Measurements from ENCODE around the gene MTX1.
A peak's percentile ranks its signal among the peaks of the same experiment; 100 is the strongest.
"Not testable (repeated sequence)": the region's sequence is repeated elsewhere in the genome, so short reads cannot be mapped to it uniquely, and the experiment has no call there.

MTX1 gene

DNA sequence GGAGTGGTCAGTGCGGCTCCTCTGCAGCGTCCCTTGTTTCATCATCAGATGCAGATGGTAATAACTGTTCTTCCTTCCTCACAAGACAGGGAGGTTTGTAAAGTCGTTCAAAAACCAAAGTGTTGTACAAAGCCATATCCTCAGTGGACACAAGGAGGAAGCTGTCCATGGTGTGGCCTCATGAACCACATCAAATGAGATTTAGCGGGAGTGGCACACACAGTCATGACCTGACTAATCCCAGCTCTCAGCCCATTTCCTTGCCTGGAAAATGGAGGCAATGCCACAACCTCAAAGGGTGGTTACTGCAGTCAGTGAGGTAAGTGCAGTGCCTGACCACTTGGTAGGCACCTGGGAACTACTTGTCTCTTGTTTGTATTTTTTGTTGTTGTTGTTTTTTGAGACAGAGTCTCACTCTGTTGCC lies 33.4 kb downstream of the MTX1 start:
- DNase-seq: no peak

DNA sequence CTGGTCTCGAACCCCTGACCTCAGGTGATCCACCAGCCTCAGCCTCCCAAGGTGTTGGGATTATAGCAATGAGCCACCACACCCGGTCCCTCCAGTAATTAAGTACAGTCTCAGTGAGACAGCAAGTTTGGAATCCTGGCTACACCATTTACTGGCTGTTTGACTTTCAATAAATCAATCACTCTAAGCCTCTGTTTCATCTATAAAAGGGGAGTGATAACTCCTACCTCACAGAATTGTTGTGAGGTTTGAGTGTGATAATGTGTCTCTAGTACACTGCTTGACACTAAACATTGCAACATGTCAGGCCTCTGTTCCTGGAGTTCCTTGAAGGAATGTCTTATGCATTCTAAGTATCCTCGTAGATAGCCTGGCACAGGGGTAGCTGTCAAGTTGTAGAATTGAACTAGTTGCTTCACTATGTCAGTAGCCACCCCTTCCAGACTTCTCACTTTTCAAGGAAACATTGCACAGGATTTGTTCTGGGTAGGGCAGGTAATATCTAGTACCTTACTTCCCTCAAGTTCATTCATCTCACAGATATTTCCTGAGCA lies 34.4 kb downstream of the MTX1 start:
- DNase-seq: no peak

DNA sequence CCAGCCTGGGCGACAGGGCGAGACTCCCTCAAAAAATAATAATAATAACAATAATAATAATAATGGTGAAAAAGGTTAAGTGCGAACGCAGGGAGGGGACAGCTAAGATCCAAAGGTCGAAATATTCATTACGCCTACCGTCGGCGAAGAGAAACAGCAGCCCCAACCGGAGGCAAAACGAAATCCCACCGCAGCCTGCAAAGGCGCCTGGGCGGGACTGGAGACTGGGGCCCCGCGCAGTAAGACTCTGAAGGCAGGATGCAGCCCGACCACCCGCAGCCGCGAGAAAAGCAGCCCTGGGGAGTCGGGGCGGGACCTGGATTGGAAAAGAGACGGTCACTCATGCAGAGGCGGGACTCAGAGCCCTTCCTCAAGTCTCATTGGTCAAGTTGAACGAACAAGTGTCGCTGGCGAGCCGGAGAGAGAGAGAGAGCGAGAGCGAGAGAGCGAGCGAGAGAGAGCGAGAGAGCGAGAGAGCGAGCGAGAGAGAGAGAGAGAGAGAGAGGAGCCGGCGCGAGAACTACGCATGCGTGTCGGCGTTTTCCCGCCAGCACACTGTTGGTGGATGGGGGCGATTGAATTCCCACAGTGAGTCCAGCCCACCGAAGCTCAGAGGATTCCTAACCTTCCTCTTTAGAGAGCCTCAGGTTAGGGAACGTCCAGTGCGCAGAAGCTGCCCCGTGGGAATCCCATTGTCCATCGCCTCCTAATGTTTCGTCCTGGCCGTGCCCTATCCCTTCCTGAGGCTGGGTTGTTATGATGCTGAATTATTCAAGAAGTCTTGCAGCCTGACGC lies 36.1 kb downstream of the MTX1 start:
- peak; percentile 72 to 90 (median 84) for DNase-seq

DNA sequence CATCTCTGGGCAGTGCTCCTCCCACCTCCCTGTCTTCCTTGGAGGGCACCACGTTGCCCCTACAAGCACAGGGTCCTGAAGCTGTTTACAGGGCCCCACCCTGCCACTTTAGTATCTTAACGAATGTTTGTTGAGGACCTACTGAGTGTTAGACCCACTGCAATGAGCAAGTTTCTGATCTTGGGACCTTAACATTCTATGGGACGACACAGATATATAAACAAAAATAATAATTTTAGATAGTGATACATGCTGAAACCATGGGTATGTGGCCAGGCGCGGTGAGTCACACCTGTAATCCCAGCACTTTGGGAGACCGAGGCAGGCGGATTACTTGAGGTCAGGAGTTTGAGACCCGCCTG lies 36.6 kb downstream of the MTX1 start:
- no peak for DNase-seq

DNA sequence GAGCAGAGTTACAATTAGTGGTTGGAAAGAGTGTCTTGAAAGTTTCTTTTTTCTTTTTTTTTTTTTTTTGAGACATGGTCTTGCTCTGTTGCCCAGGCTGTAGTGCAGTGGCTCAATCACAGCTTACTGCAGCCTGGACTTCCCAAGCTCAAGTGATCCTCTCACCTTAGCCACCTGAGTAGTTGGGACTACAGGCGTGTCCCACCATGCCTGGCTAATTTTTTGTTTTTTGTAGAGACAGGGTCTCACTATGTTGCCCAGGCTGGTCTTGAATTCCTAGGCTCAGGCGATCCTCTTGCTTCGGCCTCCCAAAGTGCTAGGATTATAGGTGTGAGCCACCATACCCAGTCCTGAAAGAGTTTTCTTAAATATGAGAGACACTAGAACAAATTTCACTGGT lies 38.3 kb downstream of the MTX1 start:
- DNase-seq: not testable (repeated sequence)

DNA sequence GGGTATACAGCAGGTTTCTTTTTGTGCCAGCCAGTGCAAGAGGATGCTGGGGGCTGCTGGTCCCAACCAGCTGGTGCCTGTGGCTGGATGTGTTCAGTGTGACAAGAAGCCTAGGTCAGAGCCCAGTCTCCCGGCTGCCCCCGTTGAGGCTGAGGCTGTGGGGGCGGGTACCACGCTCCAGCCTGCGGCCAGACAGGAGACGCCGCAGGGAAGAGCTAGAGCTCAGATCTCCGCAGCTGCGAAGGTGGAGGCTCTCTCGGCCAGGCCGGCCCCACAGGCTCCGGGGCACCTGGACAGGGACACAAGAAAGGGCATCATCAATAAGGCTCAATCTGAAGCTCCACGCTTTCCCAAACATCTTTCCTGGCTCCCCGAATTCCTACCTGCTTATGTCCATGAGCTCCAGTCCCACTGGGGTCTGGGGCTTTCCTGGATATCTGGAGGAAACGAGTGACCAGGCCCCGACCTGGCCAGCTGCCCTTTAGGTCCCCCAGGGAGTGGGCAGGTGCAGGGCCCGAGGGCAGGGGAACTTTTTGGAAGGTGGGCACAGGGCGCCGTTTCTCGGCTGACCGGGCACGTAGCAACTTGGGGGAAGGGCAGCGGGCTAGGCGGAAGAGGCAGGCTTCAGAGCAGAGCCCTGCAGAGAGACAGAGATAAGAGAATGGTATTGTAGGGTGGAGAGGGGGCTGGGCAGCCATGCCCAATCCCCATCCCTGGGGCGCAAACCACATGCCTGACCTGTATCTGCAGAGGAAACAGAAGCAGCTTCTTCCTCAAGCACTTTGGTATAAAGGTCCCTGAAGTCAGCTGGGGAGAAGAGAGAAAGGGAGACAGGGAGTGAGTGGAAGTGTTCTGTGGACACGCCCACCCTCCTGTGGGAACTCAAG lies 39.4 kb downstream of the MTX1 start:
- DNase-seq: no peak

DNA sequence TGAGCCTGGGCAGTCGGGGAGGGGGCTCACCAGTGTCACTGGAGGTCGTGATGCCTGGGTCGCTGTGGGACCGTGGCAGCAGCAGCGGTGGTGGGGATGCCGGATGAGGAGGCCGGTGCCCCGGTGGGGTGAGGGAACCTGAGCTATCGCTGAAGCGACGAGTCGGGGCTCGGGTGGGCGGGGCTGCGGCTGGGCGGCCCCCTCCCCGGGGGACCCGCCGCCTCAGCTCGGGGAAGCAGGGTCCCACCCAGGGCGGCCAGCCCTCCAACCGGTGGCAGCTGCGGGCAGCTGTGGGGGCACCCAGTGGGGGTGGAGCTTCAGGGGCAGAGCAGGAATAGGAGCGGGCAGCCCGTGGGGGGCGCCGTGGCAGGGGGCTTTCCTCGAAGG lies 41.7 kb downstream of the MTX1 start:
- no peak for DNase-seq

DNA sequence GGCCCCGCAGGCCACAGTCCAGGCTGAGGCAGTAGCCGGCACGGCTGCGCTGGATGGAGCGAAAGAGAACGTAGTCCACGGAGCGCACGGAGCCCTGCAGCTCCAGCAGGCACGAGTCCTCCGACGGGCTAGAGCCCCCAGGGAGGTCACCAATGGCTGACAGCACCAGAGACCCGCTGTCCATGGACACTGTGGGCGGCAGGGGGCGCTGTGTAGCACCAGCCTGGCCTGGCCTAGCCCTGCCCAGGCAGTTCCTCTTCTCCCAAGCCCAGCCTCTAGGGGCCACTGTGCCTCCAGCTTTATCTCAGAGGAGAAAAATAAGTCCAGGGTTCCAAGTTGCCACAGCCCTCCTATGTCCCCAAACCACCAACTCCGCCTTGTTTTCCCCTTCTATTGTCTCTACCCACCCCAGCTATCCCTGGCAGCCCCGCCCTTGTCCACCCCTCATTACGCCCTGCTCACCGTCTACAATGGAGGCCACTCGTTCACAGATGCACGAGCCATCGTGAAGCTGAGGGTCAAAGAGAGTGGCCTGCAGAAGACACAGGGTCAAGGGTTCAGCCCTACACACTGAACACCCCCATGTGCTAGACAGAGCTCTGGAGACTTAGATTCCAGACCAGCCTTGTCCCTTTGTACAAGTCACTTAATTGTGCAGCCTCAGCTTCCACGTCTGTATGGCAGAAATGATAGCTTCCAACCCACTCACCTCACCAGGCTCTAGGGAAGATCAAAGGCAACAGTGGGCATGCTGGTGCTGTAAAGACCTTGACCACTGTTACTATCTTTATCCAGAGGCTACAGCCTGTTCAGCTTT lies 42.3 kb downstream of the MTX1 start:
- peak; percentile 91 to 98 (median 98) for DNase-seq

DNA sequence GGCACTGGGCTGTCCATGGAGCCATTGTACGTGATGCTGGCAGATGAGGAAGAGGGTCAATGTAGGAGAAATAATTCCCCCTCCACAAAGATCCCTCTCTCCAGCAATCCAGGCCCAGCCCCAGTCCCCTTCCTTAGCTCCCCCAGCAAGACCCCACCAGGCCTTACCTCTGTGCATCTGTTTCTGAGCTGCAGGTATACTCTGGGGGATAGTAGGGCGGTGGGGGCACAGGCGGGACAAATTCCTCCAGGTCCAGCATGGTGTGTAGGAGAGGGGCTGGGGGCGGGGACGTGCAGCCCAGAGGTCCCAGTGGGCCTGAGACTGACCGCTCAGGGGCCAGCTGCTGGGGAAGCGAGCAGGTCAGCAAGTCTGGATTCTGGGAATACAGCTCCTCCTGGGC lies 43.1 kb downstream of the MTX1 start:
- no peak for DNase-seq

DNA sequence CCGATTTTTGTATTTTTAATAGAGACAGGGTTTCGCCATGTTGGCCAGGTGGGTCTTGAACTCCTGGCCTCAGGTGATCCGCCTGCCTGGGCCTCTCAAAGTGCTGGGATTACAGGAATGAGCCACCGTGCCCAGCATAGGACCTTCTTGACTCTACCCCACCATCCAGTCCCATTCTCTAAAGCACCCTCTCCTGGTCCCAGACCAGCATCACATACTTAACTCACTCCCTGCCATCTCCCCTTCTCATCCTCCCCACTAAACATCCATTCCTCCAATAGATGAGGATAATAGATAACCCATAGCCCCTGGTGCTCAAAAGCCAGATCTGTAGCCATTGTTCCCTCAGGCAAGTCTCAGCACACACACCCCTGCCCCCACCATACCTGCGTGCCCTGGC lies 44.7 kb downstream of the MTX1 start:
- no peak for DNase-seq

DNA sequence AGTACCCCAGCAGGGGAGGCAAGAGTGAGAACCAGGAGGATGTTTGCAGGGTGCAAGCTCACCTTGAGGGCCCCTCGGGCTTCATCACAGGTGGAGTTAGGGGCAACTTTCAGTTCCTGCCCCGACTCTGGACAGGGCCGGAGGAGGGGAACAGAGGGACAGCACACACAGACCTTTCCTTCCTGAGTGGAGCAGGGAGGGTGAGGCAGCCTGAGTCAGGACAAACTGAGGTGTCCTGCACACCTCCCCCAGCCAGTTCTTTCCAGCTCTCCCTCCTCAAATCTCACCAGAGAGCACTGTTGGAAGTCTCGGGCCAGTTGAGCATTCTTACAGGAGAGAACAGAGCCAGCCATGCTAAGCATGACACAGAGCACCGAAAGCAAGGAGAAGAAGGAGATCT lies 45.3 kb downstream of the MTX1 start:
- DNase-seq: no peak

DNA sequence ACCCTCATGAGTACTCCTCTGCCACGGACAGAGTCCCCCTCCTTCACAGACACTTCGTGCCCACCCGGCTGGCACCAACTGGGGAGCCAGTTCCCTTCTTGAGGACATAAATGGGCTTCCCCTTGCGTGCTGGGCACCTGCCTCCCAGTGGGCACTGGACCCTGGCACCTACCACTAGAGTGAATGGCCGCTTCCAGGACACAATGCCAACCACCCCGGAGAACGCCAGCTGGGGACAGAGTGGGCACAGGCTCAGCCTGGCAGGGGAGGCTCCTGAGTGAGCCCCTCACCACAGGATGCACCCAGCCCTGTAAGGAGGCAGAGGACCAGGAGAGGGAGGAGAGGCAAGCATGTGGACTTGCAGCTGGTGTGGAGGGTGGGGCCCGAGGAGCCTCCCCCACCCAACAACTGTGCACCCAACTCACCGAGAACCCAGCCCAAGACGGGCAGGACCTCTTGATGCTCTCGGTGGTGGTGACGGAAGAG lies 45.8 kb downstream of the MTX1 start:
- DNase-seq: no peak

DNA sequence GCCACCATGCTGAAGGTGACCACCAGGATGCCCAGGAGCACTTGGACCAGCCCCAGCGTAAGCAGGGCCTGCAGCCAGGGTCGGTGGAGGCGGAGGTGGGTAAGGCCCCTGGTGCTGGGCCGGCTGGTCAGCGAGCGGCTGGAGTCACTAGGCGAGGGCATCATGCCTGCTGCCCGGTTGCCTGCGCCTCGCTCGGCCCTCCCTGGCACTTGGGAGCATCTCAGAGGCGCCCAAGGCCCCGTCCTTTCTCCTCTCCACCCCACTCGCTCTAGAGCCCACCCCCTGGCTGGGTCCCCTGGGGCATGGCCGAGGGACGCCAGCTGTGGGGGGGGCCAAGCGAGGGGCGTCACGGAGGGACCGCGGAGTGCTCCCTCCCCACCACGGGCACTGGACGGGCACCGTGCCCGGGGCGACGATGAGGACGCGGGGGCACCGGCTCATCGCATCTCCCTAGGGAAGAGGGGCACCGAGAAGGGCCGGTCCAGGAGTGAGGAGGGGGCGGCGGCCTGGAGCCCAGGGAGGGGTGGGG lies 46.3 kb downstream of the MTX1 start:
- DNase-seq: no peak

DNA sequence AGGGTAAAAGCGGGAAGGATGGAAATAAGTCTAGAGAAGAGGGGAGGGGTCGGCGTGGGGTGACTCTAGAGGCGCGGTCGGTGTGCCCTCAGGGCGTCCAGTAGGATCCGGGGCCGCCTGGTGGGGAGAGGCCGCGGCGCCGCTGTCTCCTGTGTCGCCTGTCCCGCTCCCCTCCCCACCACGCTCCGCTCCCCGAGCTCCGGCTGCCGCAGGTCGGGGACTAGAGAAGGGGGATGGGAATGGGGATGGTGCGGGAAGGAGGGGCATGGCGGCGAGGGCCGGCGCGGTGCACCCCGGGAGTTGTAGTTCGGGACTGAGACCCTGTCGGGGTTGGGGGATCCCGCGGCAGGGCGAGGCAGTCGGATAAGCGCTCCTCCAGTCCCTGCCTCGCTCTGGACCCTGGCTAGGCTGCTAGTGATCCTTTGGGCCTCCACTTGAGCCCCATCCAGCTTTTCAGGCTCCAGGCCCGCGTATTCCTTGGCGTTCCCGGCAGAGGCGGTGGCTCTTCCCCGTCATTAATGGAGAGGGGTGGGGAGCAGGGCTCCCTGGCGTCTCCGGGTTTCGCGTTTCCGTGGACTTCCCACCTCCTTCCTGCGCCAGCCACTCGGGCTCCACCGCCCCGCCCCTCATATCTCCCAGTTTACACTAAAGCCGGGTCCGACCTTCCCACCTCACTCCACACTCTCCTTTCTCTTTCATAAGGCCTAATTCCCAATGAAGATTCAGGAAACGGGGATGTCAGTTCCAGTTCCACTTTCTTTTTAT lies 46.9 kb downstream of the MTX1 start, which contains the start of gene ENTREP3:
Gene ENTREP3 (minus strand): TSS at position 241 of the 765 bp plus-strand sequence. CDS start 606 bp downstream, outside the sequence.
- peak; percentile 35 to 62 (median 42) for DNase-seq

DNA sequence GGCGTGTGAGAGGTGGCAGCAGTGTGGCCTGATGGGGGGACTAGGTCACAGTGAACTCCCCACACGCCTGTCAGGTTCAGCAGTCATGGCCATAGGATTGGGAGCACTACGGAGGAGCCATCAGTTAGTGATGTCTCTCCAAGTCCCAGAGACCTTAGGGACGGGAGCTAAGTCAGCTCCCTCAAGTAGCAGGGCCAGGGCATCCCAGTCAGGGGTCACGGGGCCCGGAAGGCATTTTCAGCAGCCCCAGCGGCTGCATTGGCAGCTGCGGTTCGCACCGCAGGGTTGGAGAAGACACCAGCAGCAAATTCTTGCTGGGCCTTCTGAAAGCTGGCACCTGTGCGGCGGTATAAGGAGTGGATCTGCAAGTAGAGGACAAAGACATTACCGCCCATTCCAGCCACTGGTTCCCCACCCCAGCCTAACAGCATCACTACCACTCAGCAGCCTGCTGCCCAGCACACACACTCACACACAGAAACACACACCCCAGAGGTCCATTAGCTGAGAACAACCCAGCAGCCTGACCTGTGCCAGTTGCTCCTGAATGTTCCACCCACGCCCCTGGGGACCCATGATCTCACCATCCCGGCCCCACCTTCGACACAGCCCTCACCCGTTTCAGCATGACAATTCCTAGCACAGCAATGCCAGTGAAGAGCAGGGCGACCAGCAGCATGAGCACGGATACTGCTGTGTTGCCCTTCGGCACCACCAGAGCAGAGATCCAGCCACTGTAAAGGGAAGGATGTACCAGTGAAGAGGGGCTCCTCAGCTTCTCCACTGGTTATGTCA lies 47.8 kb downstream of the MTX1 start:
- no peak for DNase-seq

DNA sequence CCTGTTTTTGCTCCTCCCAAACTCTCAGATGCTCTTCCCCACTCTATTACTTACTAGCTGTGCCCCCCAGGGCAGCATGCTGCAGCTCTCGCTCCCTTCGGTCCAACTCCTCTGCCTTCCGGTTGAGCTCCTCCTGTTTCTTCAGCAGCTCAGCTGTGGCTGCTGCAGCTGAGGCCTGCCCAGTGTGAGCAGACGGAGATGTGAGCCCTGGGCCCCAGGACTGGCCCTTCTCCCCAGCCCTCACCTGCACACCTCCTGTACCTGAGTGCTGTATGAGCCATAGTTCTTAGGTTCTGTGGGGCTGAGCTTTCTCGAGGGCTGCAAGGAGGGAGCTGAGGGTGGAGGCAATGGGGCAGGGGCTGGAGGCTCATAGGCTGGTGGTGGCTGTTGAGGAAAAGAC lies 51.8 kb downstream of the MTX1 start:
- DNase-seq: no peak

DNA sequence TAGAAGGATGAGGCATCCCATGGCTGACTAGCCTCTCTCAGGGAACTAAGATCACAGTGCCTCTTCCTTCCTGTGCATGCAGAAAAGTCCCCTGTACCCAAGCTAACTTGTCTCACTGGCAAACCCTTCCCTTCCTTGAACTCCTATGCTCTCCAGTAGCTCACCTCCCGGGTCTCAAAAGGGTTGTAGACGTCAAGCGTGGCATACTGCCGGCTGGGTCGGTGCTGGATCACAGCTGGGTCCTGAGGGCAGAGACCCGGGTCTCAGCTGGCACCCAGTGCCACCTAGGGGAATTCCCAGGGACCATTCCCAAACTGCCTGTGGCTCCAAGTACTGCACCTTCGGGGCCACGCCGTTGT lies 53.0 kb downstream of the MTX1 start:
- no peak for DNase-seq

DNA sequence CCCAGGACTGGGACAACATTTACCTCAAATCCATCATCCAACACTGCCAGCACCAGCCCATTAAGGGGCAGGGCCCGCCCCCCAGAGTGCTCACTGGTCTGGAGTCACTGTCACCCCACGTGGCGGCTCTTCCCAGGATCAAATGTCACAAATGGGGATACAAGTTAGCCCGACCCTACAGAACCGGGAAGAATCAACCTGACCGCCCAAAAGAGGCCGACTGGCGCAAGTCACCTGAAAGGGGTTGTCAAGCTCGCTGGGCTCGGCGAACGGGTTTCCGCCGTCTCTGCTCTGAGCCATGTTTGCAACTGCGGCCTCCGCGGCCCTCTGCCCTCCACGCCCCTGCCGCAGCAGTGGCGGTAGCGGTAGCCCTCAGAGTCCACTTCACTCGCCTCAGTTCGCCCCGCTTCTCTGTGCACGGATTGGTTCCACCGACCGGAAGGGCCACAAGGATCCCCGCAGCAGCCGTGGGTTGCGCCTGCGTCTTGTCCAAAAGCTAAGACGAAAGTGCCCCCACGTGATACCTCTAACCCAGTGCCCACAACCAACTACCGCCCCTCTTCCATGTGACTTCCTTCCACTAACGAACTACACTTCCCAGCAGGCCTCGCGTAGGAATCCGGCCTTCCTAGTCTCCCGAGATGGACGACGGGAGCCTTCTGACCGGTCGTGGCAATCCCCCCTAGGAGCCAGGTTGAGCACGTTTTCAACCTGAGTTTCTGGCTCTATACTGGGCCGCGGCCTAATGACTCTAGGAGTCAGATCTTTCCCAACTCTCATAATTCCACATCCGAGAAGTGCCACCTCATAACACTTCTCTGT lies 53.6 kb downstream of the MTX1 start, which contains the start of gene SCAMP3:
Gene SCAMP3 (minus strand): TSS at position 509 of the 822 bp plus-strand sequence. CDS start 209 bp downstream, at position 300.
- peak; percentile 51 to 66 (median 62) for DNase-seq

DNA sequence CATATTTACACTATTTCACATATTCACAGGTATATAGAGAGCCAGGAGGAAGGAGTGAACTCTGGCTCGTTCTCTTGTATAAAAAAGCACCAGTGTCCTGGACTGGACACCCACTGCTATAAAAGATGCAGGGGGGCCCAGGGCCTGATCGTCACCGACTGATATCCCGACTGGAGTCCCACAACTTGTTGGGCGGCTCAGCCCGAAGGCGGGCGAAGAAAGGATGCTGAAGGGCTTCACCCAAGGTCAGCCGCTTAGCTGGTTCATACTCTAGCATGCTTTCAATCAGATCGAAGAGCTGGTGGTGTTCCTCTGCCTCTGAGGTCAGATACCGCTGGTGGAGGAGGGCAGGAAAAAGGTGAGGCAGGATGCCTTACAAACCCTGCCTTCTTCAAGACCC lies 54.6 kb downstream of the MTX1 start:
- no peak for DNase-seq

Data from activated naive CD4-positive, alpha-beta T cell (primary cell).